Coronary artery (tissue), 2 donors: ENCODE data around the gene TMEM131.

Source experiments
- DNase-seq: peaks from one replicate; pipeline ENCODE4 v3.0.0-alpha.2; 2017; ENCODE audit warnings: low spot score
- H3K27ac ChIP-seq, 2 donors: fragments of 200-600 bp; sonication (generic); one replicate each; pipeline ENCODE4 v1.5.1; 2016 to 2019
- H3K4me3 ChIP-seq: fragments of 200-600 bp; sonication (generic); 2 replicates; pipeline ENCODE4 v1.5.1; 2016; ENCODE audit warnings: mild to moderate bottlenecking, moderate library complexity
- CTCF ChIP-seq: fragments of 200-600 bp; sonication (generic); IDR thresholded peaks from one replicate; pipeline ENCODE4 v1.5.1; 2019; ENCODE audit warnings: antibody characterized with exemption

Gene TMEM131

GRCh38 chr2:97871096-97871780 is 124.5 kb downstream of the TMEM131 start:
- no peak for DNase-seq
- TF ChIP-seq CTCF, result no peak
- Histone ChIP-seq H3K27ac (peak overlapping the region; percentile 69 to 71), H3K4me3 (no peak overlapping the region)

GRCh38 chr2:97870396-97870843 is 125.3 kb downstream of the TMEM131 start:
- no peak for TF ChIP-seq CTCF
- no peak for DNase-seq
- Histone ChIP-seq H3K4me3 (peak overlapping the region; percentile 3), H3K27ac (peak overlapping the region; percentile 69 to 71)

DNA sequence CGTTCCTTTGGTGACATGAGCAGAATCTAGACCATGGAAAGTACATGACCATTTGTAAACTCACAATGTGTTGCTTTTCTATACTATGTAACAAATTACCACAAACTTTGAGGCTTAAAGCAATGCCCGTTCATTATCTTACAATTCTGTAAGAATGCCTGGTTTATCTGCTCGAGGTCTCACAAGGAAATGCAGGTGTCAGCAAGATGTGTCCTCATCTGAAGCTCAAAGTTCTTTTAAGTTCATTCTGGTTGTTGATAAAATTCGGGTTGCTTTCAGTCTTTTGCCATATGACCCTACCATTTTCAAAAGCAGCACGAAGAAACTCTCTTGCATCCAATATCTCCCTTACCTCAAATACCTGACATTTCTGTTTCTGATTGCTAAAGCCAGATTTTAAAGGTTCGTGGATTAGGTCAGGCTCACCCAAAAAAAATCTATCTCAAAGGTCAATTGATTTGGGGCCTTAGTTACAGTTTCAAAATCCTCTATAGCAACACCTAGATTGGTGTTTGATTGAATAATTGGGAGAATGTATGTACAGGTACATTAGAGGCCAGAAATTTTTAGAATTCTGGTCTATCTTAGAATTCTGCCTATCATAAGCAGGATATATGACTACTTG is 125.9 kb downstream of the TMEM131 start:
- TF ChIP-seq CTCF, result no peak
- no peak for DNase-seq
- Histone ChIP-seq H3K4me3 (peak overlapping the region; percentile 18), H3K27ac (peak overlapping the region; percentile 69 to 71)

DNA sequence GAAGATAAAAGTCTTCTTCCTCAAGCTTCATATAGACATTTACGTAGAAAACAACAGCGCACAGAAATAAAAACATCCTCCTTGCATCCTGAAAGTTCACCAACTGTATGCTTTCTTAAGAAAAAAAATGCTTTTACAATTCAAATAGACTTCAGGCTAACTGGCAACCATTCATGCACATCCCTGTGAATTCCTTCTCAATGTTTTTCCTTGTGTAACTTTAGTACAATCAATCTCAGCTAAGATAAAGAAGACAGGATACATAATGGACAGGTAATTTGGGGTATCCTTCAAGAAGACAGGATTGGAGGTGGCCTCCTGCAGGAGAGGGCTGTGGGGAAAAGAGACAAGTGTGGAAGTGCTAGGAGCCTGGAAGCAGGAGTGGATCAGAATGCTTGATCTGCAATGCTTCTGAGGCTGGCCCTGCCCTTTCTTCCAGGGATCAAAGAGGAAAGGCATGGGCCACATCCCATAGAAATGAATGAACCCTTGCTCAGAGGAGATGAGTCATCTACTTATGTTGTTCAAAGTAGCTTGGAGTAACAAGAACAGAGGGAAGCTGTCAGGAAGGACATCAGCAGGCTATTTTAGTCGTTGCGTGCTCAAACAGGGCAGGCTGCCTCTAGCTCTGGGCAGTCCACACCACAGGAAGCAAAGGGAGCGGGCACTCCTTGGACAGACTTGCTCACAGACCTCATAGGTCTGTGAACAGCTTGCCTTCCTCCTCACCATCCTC is 126.6 kb downstream of the TMEM131 start:
- DNase-seq, result no peak
- no peak for TF ChIP-seq CTCF
- peak overlapping the region; percentile 18 for H3K4me3 ChIP-seq
- H3K27ac ChIP-seq, result peak overlapping the region; percentile 69 to 71

DNA sequence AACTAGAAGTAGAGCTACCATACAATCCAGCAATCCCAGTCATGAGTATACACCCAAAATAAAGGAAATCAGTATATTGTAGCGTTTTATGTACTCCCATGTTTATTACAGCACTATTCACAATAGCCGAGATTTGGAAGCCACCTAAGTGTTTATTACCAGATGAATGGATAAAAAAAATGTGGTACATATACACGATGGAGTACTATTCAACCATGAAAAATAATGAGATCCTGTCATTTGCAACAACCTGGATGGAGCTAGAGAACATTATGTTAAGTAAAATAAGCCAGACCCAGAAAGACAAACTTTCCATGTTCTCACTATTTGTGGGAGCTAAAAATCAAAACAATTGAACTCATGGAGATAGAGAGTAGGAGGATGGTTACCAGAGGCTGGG is 131.9 kb downstream of the TMEM131 start:
- no peak for DNase-seq
- no peak for TF ChIP-seq CTCF
- Histone ChIP-seq H3K4me3 (no peak overlapping the region), H3K27ac (no peak overlapping the region)

DNA sequence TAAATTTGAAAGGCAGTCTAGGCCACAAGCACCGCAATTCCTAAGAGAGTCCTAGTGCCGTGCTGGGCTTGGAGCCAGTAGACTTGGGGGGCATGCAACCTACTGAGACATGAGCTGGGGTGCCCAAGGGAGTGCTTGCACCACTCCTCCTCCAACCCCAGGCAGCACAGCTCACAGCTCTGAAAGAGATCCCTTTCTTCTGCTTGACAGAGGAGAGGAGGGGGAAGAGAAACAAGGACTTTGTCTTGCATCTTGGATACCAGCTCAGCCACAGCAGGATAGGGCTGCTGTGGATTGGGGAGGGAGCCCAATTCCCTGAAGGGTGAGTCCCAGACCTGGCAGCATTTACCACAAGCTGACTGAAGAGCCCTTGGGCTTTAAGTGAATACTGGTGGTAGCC is 134.6 kb downstream of the TMEM131 start:
- TF ChIP-seq CTCF, result no peak
- no peak overlapping the region for H3K27ac ChIP-seq
- DNase-seq, result no peak

More for the DNA sequence above, 134.6 kb downstream of the TMEM131 start:
- H3K4me3 ChIP-seq, result no peak overlapping the region
